H1 (cell line): ENCODE data around the gene FLVCR2. TPM values are rescaled to one million over a fixed set of nuclear protein-coding genes. Genes with fewer than 3 reads are reported as not detected.

Experiments
- CTCF ChIA-PET: fragments of 300-600 bp; sonication (Branson Sonifier 250); formaldehyde crosslinking; loops from one replicate; lab custom pipeline; 2021; ENCODE audit not compliant: partially characterized antibody; lab: Charles Lee
- POLR2A ChIA-PET: fragments of 300-600 bp; sonication (Branson Sonifier 250); formaldehyde crosslinking; loops from one replicate; lab custom pipeline; 2021; ENCODE audit warnings: inconsistent platforms; ENCODE audit not compliant: partially characterized antibody; lab: Charles Lee
- DNase-seq, 2 experiments: peaks; one replicate each; pipeline versions ENCODE4 v3.0.0 to v3.0.0-alpha.2; 2010 to 2022; ENCODE audit warnings: low spot score in 2 of 2, low read depth in 1 of 2, mixed read lengths in 1 of 2
- FAIRE-seq: peaks from 2 replicates; lab custom pipeline; 2011; peaks lifted over from hg19 to GRCh38; lab: Jason Lieb, UNC
- H2AFZ ChIP-seq: 2 replicates; pipeline ENCODE4 v1.8.1; 2012; ENCODE audit warnings: low read length, inconsistent platforms
- H2AK5ac ChIP-seq: 2 replicates; pipeline ENCODE4 v1.6.1; 2013; ENCODE audit warnings: low read depth, low read length
- H2BK120ac ChIP-seq: replicated peaks from 2 replicates; pipeline ENCODE3; 2013; ENCODE audit warnings: low read depth, low read length, inconsistent platforms
- H2BK12ac ChIP-seq: 2 replicates; pipeline ENCODE4 v1.6.1; 2013; ENCODE audit warnings: low read depth, low read length
- H2BK15ac ChIP-seq: 2 replicates; pipeline ENCODE4 v1.6.1; 2013; ENCODE audit warnings: low read length
- H2BK20ac ChIP-seq: 2 replicates; pipeline ENCODE4 v1.6.1; 2013; ENCODE audit warnings: low read length
- H2BK5ac ChIP-seq: 2 replicates; pipeline ENCODE4 v1.6.1; 2013; ENCODE audit warnings: low read depth, low read length
- H3K14ac ChIP-seq: 2 replicates; pipeline ENCODE4 v1.6.1; 2013; ENCODE audit warnings: inconsistent platforms; ENCODE audit not compliant: insufficient read length
- H3K18ac ChIP-seq: 2 replicates; pipeline ENCODE4 v1.6.1; 2013; ENCODE audit warnings: low read length; ENCODE audit errors: extremely low read depth
- H3K23ac ChIP-seq: 2 replicates; pipeline ENCODE4 v1.6.1; 2013; ENCODE audit warnings: inconsistent platforms; ENCODE audit not compliant: insufficient read length
- H3K23me2 ChIP-seq: 2 replicates; pipeline ENCODE4 v1.6.1; 2013; ENCODE audit warnings: low read depth, low read length
- H3K27ac ChIP-seq: 2 replicates; pipeline ENCODE4 v1.6.1; 2011; ENCODE audit warnings: low read depth, low read length, inconsistent platforms
- H3K27me3 ChIP-seq, 4 experiments: replicated peaks in 1 of 4; 1 replicate in 1 of 4; 2 replicates in 3 of 4; pipeline versions ENCODE4 v1.6.1 to v1.8.1; 2011 to 2013; ENCODE audit warnings: low read length in 3 of 4, mild to moderate bottlenecking in 3 of 4, inconsistent platforms in 2 of 4, mixed read lengths in 2 of 4, moderate library complexity in 1 of 4; ENCODE audit not compliant: control insufficient read depth in 3 of 4, insufficient read depth in 3 of 4; ENCODE audit errors: extremely low read depth in 1 of 4
- H3K36me3 ChIP-seq, 4 experiments: 2 replicates each; pipeline versions ENCODE4 v1.6.1 to v1.8.1; 2011 to 2013; ENCODE audit warnings: mild to moderate bottlenecking in 4 of 4, low read length in 3 of 4, moderate library complexity in 2 of 4, control low read depth in 1 of 4, inconsistent platforms in 1 of 4; ENCODE audit not compliant: insufficient read depth in 4 of 4, control insufficient read depth in 2 of 4
- H3K4ac ChIP-seq: replicated peaks from 2 replicates; pipeline ENCODE3; 2013; ENCODE audit warnings: low read length, low read depth, mixed read lengths, inconsistent platforms; ENCODE audit not compliant: insufficient read length
- H3K4me1 ChIP-seq, 4 experiments: replicated peaks in 1 of 4; 1 replicate in 1 of 4; 2 replicates in 3 of 4; pipeline versions ENCODE4 v1.6.1 to v1.8.1; 2011 to 2013; ENCODE audit warnings: low read length in 3 of 4, inconsistent platforms in 2 of 4, mixed read lengths in 1 of 4; ENCODE audit not compliant: insufficient read depth in 4 of 4, control insufficient read depth in 3 of 4
- H3K4me2 ChIP-seq, 2 experiments: 2 replicates each; pipeline versions ENCODE4 v1.6.1 to v1.8.1; 2011 to 2013; ENCODE audit warnings: low read depth in 2 of 2, low read length in 2 of 2, control low read depth in 1 of 2, inconsistent platforms in 1 of 2, mild to moderate bottlenecking in 1 of 2; ENCODE audit not compliant: insufficient read depth in 1 of 2
- H3K4me3 ChIP-seq, 4 experiments: fragments of 200-600, 300-600 bp in 1 of 4; sonication (generic), shearing (Covaris generic), sonication (Bioruptor Twin) in 1 of 4; 2 replicates each; pipeline versions ENCODE4 v1.5.1 to v1.8.1; 2011 to 2016; ENCODE audit warnings: low read length in 4 of 4, low read depth in 3 of 4, control low read depth in 2 of 4, inconsistent platforms in 2 of 4, mild to moderate bottlenecking in 2 of 4, mixed read lengths in 1 of 4, moderate library complexity in 1 of 4; ENCODE audit not compliant: insufficient read depth in 2 of 4; ENCODE audit errors: extremely low read depth in 1 of 4
- H3K56ac ChIP-seq: replicated peaks from 2 replicates; pipeline ENCODE3; 2013; ENCODE audit warnings: low read depth, mild to moderate bottlenecking, mixed read lengths, low read length, inconsistent platforms; ENCODE audit not compliant: insufficient read length
- H3K79me1 ChIP-seq: 2 replicates; pipeline ENCODE4 v1.6.1; 2013; ENCODE audit warnings: low read depth, low read length, control low read depth
- H3K79me2 ChIP-seq, 2 experiments: 2 replicates each; pipeline versions ENCODE4 v1.6.1 to v1.8.1; 2012 to 2013; ENCODE audit warnings: low read length in 2 of 2, mild to moderate bottlenecking in 2 of 2, inconsistent platforms in 1 of 2; ENCODE audit not compliant: insufficient read depth in 2 of 2, control insufficient read depth in 1 of 2
- H3K9ac ChIP-seq, 4 experiments: replicated peaks in 1 of 4; 1 replicate in 1 of 4; 2 replicates in 3 of 4; pipeline versions ENCODE4 v1.6.1 to v1.8.1; 2011 to 2013; ENCODE audit warnings: low read depth in 3 of 4, low read length in 3 of 4, control low read depth in 2 of 4, mild to moderate bottlenecking in 2 of 4, moderate library complexity in 2 of 4, inconsistent platforms in 1 of 4; ENCODE audit errors: extremely low read depth in 1 of 4
- H3K9me3 ChIP-seq, 2 experiments: 2 replicates each; pipeline versions ENCODE4 v1.6.1 to v1.8.1; 2012 to 2013; ENCODE audit warnings: mild to moderate bottlenecking in 2 of 2, moderate library complexity in 2 of 2, control low read depth in 1 of 2, inconsistent platforms in 1 of 2, low read depth in 1 of 2, low read length in 1 of 2, mixed read lengths in 1 of 2; ENCODE audit not compliant: insufficient read depth in 2 of 2
- H4K20me1 ChIP-seq, 2 experiments: replicated peaks in 1 of 2; 2 replicates each; pipeline versions ENCODE3 to v1.8.1; 2011 to 2013; ENCODE audit warnings: inconsistent platforms in 2 of 2, low read length in 2 of 2, mild to moderate bottlenecking in 1 of 2; ENCODE audit not compliant: insufficient read depth in 2 of 2, control insufficient read depth in 1 of 2
- H4K5ac ChIP-seq: 2 replicates; pipeline ENCODE4 v1.6.1; 2013; ENCODE audit warnings: low read length, low read depth, mixed read lengths, inconsistent platforms; ENCODE audit not compliant: insufficient read length
- H4K8ac ChIP-seq: 2 replicates; pipeline ENCODE4 v1.8.0; 2013; ENCODE audit warnings: mild to moderate bottlenecking, moderate library complexity, low read length, inconsistent platforms; ENCODE audit not compliant: insufficient read depth; ENCODE audit errors: extremely low read depth
- H4K91ac ChIP-seq: replicated peaks from 2 replicates; pipeline ENCODE3; 2013; ENCODE audit warnings: low read length, mixed read lengths, inconsistent platforms; ENCODE audit not compliant: insufficient read length
- EZH2 ChIP-seq: fragments of 200-600 bp; sonication (generic); IDR thresholded peaks from 2 replicates; pipeline ENCODE4 v1.7.1; 2012; ENCODE audit warnings: low read depth, mild to moderate bottlenecking, moderate library complexity, low read length, inconsistent platforms; ENCODE audit not compliant: severe bottlenecking
- WGBS, 2 experiments: shearing (Covaris generic) in 1 of 2; methylation state at CpG; one replicate each; pipeline versions ENCODE4 v1.1.6 to v1.1.7; 2013 to 2015; ENCODE audit warnings: low lambda C conversion rate in 2 of 2, mixed read lengths in 2 of 2, inconsistent platforms in 1 of 2, low coverage in 1 of 2, missing lambda C conversion rate in 1 of 2; ENCODE audit not compliant: insufficient replicate concordance in 2 of 2, insufficient coverage in 1 of 2, insufficient read length in 1 of 2; ENCODE audit errors: extremely low coverage in 1 of 2, missing lambda C conversion rate in 1 of 2; 5-methylcytosine and 5-hydroxymethylcytosine counted together
- polyA plus RNA-seq, 7 experiments: library from polyadenylated mRNA; depleted of rRNA in 3 of 7; stranded (reverse) in 5 of 7; unstranded in 2 of 7; fragments of >200 nt in 5 of 7; fragments of 200-250 nt in 2 of 7; gene quantifications; 1 replicate in 5 of 7; 2 replicates in 1 of 7; 4 replicates in 1 of 7; pipeline versions ENCODE4 v1.2.1 to v1.2.3, GENCODE V29; 2011 to 2013; ENCODE audit warnings: missing spikeins in 2 of 7, mixed read lengths in 2 of 7
- total RNA-seq: library from RNA; stranded (reverse); fragmentation: NEBNext Ultra II Directional; extraction: Animal tissue kit (Norgen Biotek cat#: 25700); gene quantifications from 2 replicates; pipeline ENCODE4 v1.2.1, GENCODE V29; 2021
- TF ChIP-seq, protein P1 (sequence below): IDR thresholded peaks from 2 replicates; pipeline ENCODE4 v1.6.1; 2012; ENCODE audit warnings: inconsistent platforms

FLVCR2 gene
- total and polyA plus RNA-seq, 2 of the 8 experiments (the other 6 are each of a cell fraction or from before 2014, with no cell fraction given) = 7.1 to 8.2 TPM

DNA sequence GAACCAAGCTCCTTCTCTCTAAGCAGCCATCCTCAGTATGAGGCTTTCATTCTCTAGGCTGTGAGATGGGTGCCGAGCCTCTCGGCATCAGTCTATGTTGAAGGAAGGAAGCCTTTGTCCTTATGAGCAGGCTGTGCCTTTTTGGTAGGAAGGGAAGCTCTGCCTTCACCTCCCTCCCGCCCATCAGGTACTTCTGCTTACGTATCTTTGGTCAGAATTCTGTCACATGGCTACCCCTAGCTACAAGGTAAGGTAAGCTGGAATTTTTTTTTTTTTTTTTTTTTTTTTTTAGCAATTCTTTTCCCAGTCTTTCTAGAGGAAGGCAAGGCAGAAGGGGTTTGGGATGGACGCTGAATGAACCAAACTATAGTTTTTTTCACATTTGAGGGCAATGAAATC is 39.3 kb upstream of the FLVCR2 start:
- Histone ChIP-seq H3K36me3 (no peaks in the 10 kb centered on the region), H4K20me1 (no peaks in the 10 kb centered on the region), H2BK5ac (no peak overlapping the region), H2BK120ac (no peak overlapping the region), H2AFZ (peak overlapping the region; percentile 19), H2BK20ac (no peak overlapping the region), H4K91ac (no peak overlapping the region), H3K9ac (no peak overlapping the region), H3K79me1 (no peaks in the 10 kb centered on the region), H3K9me3 (no peaks in the 10 kb centered on the region), H3K4ac (no peak overlapping the region), H2AK5ac (no peak overlapping the region), H3K4me1 (peaks cover 0 to 6% (median 4%) of the 10 kb centered on the region in 4 experiments; a peak in 4 of 7 replicates), H3K23ac (no peak overlapping the region), H2BK15ac (no peak overlapping the region), H2BK12ac (no peak overlapping the region), H3K14ac (no peak overlapping the region), H3K56ac (no peak overlapping the region), H4K5ac (no peak overlapping the region), H3K4me3 (no peak overlapping the region), H3K79me2 (no peaks in the 10 kb centered on the region), H3K27me3 (no peaks in the 10 kb centered on the region), H3K4me2 (no peak overlapping the region), H3K18ac (no peak overlapping the region), H3K27ac (no peak overlapping the region), H3K23me2 (no peaks in the 10 kb centered on the region), H4K8ac (no peak overlapping the region)
- POLR2A ChIA-PET = interaction anchor here (0.6 kb wide), 1 partner anchor 12 kb away, joined by 3 read pairs; no protein-coding TSS in a partner anchor
- TF ChIP-seq, protein P1, sequence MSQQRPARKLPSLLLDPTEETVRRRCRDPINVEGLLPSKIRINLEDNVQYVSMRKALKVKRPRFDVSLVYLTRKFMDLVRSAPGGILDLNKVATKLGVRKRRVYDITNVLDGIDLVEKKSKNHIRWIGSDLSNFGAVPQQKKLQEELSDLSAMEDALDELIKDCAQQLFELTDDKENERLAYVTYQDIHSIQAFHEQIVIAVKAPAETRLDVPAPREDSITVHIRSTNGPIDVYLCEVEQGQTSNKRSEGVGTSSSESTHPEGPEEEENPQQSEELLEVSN = 0 out of 2 replicates have a peak, but pooled peaks have one; percentile 5
- TF ChIP-seq EZH2 = no peak
- 94% methylated on average over 5 of the region's 5 CpGs; no CpG with 5 or more reads in 1 of the 2 experiments for WGBS, 2 experiments
- CTCF ChIA-PET = interaction anchor here (0.5 to 1.5 kb wide), 4 partner anchors 9 to 581 kb away, joined by 3 to 8 read pairs (median 3); no protein-coding TSS in a partner anchor
- FAIRE-seq (no peak), DNase-seq (no peak)
